ENCODE results near the gene DNAJC9.
"Not testable (repeated sequence)": the region's sequence is repeated elsewhere in the genome, so short reads cannot be mapped to it uniquely, and the experiment has no call there.

Gene DNAJC9, protein sequence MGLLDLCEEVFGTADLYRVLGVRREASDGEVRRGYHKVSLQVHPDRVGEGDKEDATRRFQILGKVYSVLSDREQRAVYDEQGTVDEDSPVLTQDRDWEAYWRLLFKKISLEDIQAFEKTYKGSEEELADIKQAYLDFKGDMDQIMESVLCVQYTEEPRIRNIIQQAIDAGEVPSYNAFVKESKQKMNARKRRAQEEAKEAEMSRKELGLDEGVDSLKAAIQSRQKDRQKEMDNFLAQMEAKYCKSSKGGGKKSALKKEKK

GRCh38 chr10:73246646-73247508 lies at the start of gene DNAJC9:
DNAJC9 (minus strand) TSS chr10:73247255; CDS start chr10:73247189, 66 bp downstream.
- Mint-ChIP-seq H3K27me3 (ENCODE audit: low read depth) (no peaks in the 10 kb centered on the region), H3K4me3 (peak within 1 kb of the TSS; percentile 98), H3K36me3 (ENCODE audit: low read depth) (peaks cover 82% of the 10 kb centered on the region), H3K27ac (peak within 1 kb of the TSS; percentile 96), H3K9me3 (no peaks in the 10 kb centered on the region), H3K4me1 (ENCODE audit: low read depth) (peaks cover 52% of the 10 kb centered on the region)
- peak; percentile 97 for DNase-seq (ENCODE audit: low spot score)

DNA sequence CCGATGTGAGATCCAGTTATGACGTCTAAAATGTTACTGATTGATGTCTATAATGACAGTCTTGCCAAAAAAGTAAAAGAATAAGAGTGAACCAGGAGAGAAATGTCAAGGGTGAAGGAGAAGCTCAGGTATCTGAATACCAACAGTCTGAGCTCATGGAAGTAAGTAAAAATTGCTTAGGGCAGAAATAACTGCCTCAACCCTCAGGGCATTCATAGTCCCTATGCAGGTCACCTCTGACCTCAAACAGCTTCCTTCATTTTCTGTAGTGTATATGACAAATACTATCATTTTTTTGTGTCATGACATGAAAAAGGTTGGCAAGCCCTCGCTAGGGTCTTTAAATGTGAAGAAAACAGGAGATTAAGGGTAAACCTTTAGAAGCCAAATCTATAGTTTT lies 46.4 kb upstream of the DNAJC9 start:
- DNase-seq (ENCODE audit: low spot score): no peak
- H3K36me3 Mint-ChIP-seq (ENCODE audit: low read depth): no peaks in the 10 kb centered on the region
- H3K27me3 Mint-ChIP-seq (ENCODE audit: low read depth): peaks cover 19% of the 10 kb centered on the region
- H3K27ac Mint-ChIP-seq: no peak overlapping the region
- H3K4me3 Mint-ChIP-seq: no peak overlapping the region
- H3K9me3 Mint-ChIP-seq: peaks cover 8% of the 10 kb centered on the region
- H3K4me1 Mint-ChIP-seq (ENCODE audit: low read depth): peaks cover 13% of the 10 kb centered on the region

DNA sequence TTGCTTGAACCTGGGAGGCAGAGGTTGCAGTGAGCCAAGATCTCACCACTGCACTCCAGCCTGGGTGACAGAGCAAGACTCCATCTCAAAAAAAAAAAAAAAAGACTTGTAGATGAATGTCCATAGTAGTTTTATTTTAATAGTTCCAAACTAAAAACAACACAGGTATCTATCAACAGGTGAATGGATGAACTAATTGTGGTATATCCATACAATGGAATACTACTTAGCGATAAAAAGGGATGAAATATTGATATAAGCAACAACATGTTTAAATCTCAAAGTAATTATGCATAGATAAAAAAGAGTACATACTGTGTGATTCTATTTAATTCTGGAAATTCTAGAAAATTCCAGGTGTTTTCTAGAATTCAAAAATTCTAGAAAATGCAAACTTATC lies 42.9 kb upstream of the DNAJC9 start:
- H3K36me3 Mint-ChIP-seq (ENCODE audit: low read depth): no peaks in the 10 kb centered on the region
- no peak overlapping the region for H3K27ac Mint-ChIP-seq
- no peak for DNase-seq (ENCODE audit: low spot score)
- peaks cover 9% of the 10 kb centered on the region for H3K27me3 Mint-ChIP-seq (ENCODE audit: low read depth)
- no peak overlapping the region for H3K4me3 Mint-ChIP-seq
- H3K9me3 Mint-ChIP-seq: peaks cover 8% of the 10 kb centered on the region
- H3K4me1 Mint-ChIP-seq (ENCODE audit: low read depth): no peaks in the 10 kb centered on the region

- H3K36me3 Mint-ChIP-seq (ENCODE audit: low read depth): no peaks in the 10 kb centered on the region
- no peak for DNase-seq (ENCODE audit: low spot score)
- no peak overlapping the region for H3K4me3 Mint-ChIP-seq
- no peaks in the 10 kb centered on the region for H3K27me3 Mint-ChIP-seq (ENCODE audit: low read depth)
- no peak overlapping the region for H3K27ac Mint-ChIP-seq
- H3K4me1 Mint-ChIP-seq (ENCODE audit: low read depth): no peaks in the 10 kb centered on the region
- H3K9me3 Mint-ChIP-seq: peaks cover 8% of the 10 kb centered on the region
Observed at GRCh38 chr10:73287441-73287840, 40.4 kb upstream of the DNAJC9 start.

DNA sequence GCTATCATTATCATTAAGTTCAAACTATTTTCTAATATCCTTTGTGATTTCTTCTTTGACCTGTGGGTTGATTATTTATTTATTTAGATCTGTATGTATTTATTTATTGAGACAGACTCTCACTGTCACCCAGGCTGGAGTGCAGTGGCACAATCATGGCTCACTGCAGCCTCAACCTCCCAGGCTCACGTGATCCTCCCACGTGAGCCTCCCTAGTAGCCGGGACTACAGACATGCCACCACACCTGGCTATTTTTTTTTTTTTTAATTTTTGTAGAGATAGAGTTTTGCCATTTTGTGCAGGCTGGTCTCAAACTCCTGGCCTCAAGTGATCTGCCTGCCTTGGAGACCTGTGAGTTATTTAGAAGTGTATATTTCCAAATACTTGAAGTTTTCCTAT lies 34.0 kb upstream of the DNAJC9 start:
- H3K27ac Mint-ChIP-seq: no peak overlapping the region
- no peaks in the 10 kb centered on the region for H3K9me3 Mint-ChIP-seq
- H3K4me3 Mint-ChIP-seq: no peak overlapping the region
- no peak for DNase-seq (ENCODE audit: low spot score)
- no peaks in the 10 kb centered on the region for H3K36me3 Mint-ChIP-seq (ENCODE audit: low read depth)
- H3K27me3 Mint-ChIP-seq (ENCODE audit: low read depth): peaks cover 6% of the 10 kb centered on the region
- H3K4me1 Mint-ChIP-seq (ENCODE audit: low read depth): no peaks in the 10 kb centered on the region

DNA sequence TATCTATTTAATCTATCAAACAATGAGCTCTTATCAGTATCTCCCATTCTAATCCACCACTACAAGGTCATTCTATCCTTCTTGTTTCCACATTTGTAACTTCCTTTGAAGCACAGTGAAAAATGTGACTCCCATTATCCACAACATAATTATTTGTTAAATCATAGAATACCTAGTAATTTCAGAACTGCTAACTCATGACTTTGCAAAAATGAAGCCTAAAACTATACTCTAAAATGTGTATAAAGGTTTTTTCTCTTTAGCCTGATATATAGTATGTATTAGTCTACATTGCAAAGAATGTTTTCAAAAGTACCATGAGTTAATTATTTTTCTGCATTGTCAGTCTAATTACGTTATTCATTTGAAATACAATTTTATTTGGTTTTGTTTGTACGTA lies 17.4 kb upstream of the DNAJC9 start:
- no peaks in the 10 kb centered on the region for H3K36me3 Mint-ChIP-seq (ENCODE audit: low read depth)
- H3K27me3 Mint-ChIP-seq (ENCODE audit: low read depth): peaks cover 20% of the 10 kb centered on the region
- DNase-seq (ENCODE audit: low spot score): no peak
- no peak overlapping the region for H3K27ac Mint-ChIP-seq
- H3K4me3 Mint-ChIP-seq: no peak overlapping the region
- H3K9me3 Mint-ChIP-seq: no peaks in the 10 kb centered on the region
- H3K4me1 Mint-ChIP-seq (ENCODE audit: low read depth): peaks cover 6% of the 10 kb centered on the region

DNA sequence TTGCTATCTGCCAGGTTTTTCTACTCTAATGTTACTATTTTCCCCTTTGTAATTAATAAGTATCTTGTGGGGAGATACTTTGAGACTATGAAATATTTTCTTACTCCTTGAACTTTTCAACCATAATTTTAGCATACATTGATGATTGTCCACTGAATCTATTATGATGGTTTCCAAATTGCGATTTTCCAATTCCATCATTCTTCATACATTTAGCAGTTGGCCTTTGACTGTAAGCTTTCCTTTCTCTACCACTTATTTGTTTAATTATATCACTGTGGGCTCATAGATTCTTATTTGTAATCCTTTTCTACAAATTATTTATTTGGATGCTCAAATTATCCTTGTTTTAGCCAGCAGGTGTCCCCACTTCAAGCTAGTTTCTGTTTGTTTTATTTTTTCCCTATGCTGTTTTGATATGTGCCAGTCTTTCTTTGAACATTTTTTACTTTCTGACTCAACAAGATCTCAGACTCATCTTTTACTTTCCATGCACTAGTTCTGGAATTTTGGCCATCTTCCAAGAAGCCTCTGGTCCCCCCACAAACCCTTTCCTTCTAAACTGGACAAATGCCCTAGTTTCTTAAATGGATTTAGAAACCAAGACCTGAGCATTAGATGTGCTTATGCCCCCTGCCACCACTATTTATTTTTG lies 16.8 kb upstream of the DNAJC9 start:
- H3K4me3 Mint-ChIP-seq: no peak overlapping the region
- peaks cover 5% of the 10 kb centered on the region for H3K9me3 Mint-ChIP-seq
- H3K27ac Mint-ChIP-seq: no peak overlapping the region
- peaks cover 20% of the 10 kb centered on the region for H3K27me3 Mint-ChIP-seq (ENCODE audit: low read depth)
- DNase-seq (ENCODE audit: low spot score): no peak
- H3K36me3 Mint-ChIP-seq (ENCODE audit: low read depth): no peaks in the 10 kb centered on the region
- H3K4me1 Mint-ChIP-seq (ENCODE audit: low read depth): peaks cover 6% of the 10 kb centered on the region

DNA sequence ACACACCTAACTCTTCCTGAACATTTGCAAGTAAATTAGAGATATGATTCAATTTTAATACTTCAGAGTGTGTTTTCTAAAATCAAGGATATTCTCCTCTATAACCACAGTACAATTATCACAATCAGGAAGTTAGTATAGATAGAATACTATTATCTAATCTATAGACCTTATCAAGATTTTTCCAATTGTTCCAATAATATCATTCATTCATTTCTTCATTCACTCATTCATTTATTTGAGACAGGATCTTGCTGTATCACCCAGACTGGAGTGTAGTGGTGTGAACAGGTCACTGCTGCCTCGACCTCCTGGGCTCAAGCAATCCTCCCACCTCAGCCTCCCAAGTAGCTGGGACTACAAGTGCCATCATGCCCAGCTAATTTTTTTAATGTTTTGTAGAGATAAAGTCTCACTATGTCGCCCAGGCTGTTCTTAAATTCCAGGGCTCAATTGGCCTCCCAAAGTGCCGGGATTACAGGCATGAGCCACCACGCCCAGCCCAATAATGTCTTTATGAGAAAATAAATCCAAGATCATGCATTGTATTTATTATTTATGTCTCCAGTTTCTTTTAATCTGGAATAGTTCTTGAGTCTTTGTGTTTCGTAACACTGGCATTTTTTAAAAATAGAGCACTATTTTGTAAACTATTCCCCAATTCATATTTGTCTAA lies 16.0 kb upstream of the DNAJC9 start:
- H3K36me3 Mint-ChIP-seq (ENCODE audit: low read depth): no peaks in the 10 kb centered on the region
- no peak overlapping the region for H3K4me3 Mint-ChIP-seq
- DNase-seq (ENCODE audit: low spot score): no peak
- no peak overlapping the region for H3K27ac Mint-ChIP-seq
- peaks cover 6% of the 10 kb centered on the region for H3K9me3 Mint-ChIP-seq
- peaks cover 6% of the 10 kb centered on the region for H3K4me1 Mint-ChIP-seq (ENCODE audit: low read depth)
- peaks cover 13% of the 10 kb centered on the region for H3K27me3 Mint-ChIP-seq (ENCODE audit: low read depth)

DNA sequence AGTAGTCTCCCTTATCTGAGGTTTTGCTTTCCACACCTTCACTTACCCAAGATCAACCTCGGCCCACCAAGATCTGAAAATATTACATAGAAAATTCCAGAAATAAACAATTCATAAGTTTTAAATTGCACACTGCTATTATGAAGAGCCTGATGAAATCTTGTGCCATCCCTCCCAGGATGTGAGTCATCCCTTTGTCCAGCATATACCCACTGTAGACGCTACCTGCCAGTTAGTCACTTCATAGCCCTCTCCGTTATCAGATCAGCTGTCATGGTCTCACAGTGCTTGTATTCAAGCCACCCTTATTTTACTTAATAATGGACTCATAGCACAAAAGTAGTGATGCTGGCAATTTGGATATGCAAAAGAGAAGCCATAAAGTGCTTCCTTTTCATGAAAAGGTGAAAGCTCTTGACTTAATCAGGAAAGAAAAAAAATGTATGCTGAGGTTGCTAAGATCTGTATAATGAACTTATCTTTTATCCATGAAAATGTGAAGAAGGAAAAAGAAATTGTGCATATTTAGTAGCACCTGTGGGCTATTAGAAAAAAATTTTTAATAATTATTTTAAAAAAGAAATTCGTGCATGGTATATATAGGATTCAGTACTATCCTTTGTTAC lies 15.2 kb upstream of the DNAJC9 start:
- H3K36me3 Mint-ChIP-seq (ENCODE audit: low read depth): no peaks in the 10 kb centered on the region
- H3K4me1 Mint-ChIP-seq (ENCODE audit: low read depth): peaks cover 6% of the 10 kb centered on the region
- H3K27me3 Mint-ChIP-seq (ENCODE audit: low read depth): peaks cover 10% of the 10 kb centered on the region
- no peak for DNase-seq (ENCODE audit: low spot score)
- peaks cover 6% of the 10 kb centered on the region for H3K9me3 Mint-ChIP-seq
- H3K4me3 Mint-ChIP-seq: no peak overlapping the region
- H3K27ac Mint-ChIP-seq: no peak overlapping the region

GRCh38 chr10:73261362-73261995 lies 14.4 kb upstream of the DNAJC9 start:
- Mint-ChIP-seq H3K27ac (no peak overlapping the region), H3K36me3 (ENCODE audit: low read depth) (no peaks in the 10 kb centered on the region), H3K27me3 (ENCODE audit: low read depth) (peaks cover 10% of the 10 kb centered on the region), H3K9me3 (peaks cover 6% of the 10 kb centered on the region), H3K4me3 (no peak overlapping the region), H3K4me1 (ENCODE audit: low read depth) (peaks cover 6% of the 10 kb centered on the region)
- DNase-seq (ENCODE audit: low spot score): no peak

DNA sequence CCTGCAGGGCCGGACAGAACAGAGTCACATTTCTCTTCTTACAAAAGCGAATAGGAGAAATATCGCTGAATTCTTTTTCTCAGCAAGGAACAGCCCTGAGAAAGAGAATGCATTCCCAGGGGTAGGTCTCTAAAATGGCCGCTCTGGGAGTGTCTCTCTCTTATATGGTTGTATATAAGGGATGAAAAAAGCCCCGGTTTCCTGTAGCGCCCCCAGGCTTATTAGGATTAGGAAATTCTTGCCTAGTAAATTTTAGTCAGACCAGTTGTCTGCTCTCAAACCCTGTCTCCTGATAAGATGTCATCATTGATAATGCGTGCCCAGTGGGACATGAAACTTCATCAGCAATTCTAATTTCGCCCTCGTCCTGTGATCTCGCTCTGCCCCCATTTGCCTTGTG lies 11.6 kb upstream of the DNAJC9 start:
- not testable (repeated sequence) for H3K9me3 Mint-ChIP-seq; DNase-seq (ENCODE audit: low spot score); H3K27ac Mint-ChIP-seq; H3K27me3 Mint-ChIP-seq (ENCODE audit: low read depth); H3K4me3 Mint-ChIP-seq; H3K4me1 Mint-ChIP-seq (ENCODE audit: low read depth); H3K36me3 Mint-ChIP-seq (ENCODE audit: low read depth)

- H3K36me3 Mint-ChIP-seq (ENCODE audit: low read depth): peaks cover 35% of the 10 kb centered on the region
- H3K4me3 Mint-ChIP-seq: peak overlapping the region; percentile 100
- no peak for DNase-seq (ENCODE audit: low spot score)
- H3K27me3 Mint-ChIP-seq (ENCODE audit: low read depth): no peaks in the 10 kb centered on the region
- H3K4me1 Mint-ChIP-seq (ENCODE audit: low read depth): peaks cover 23% of the 10 kb centered on the region
- H3K9me3 Mint-ChIP-seq: no peaks in the 10 kb centered on the region
- peak overlapping the region; percentile 95 for H3K27ac Mint-ChIP-seq
Observed at GRCh38 chr10:73253225-73253555, 6.1 kb upstream of the DNAJC9 start.

Measured in T-helper 2 cell treated with Interferon-gamma antibody and Interleukin-4, amounts not matched to agents 5 μg/mL and 100 μg/mL, for 36 hours (primary cell).